Brain microvascular endothelial cell (primary cell): ENCODE measurements around the gene FAM20C.

ENCODE experiments used
- DNase-seq: peaks from one replicate; pipeline ENCODE4 v3.0.0-alpha.2; 2020
- H3K27ac ChIP-seq: fragments of 250-450 bp; sonication (Bioruptor Pico); 2 replicates; pipeline ENCODE4 v1.5.1; 2020; ENCODE audit warnings: mild to moderate bottlenecking, moderate library complexity
- H3K27me3 ChIP-seq: fragments of 250-450 bp; sonication (Bioruptor Pico); replicated peaks from 2 replicates; pipeline ENCODE4 v1.5.1; 2020; ENCODE audit warnings: mild to moderate bottlenecking
- H3K36me3 ChIP-seq: fragments of 250-450 bp; sonication (Bioruptor Pico); replicated peaks from 2 replicates; pipeline ENCODE4 v1.5.1; 2020; ENCODE audit warnings: mild to moderate bottlenecking
- H3K4me3 ChIP-seq: 2 replicates; pipeline ENCODE4 v1.5.1; 2011; ENCODE audit warnings: low read depth, mild to moderate bottlenecking, control low read depth, low read length, moderate library complexity
- CTCF ChIP-seq: IDR thresholded peaks from 2 replicates; pipeline ENCODE4 v1.5.1; 2011; ENCODE audit warnings: low read depth, mild to moderate bottlenecking, moderate library complexity, low read length, control low read depth, inconsistent platforms; ENCODE audit errors: missing control alignments
- in situ Hi-C: cut with HindIII; loops from 2 replicates; pipeline ENCODE4 v1.10.0; 2017; ENCODE audit warnings: low sequenced_read_pairs, low pct_ligation_motif_present

The FAM20C gene

GRCh38 chr7:214410-215212, 22.2 kb downstream of the FAM20C start:
- in situ Hi-C loops: no loop called here
- Histone ChIP-seq H3K27me3 (no peaks in the 10 kb centered on the region), H3K36me3 (peaks cover 39% of the 10 kb centered on the region), H3K4me3 (no peak overlapping the region), H3K27ac (no peak overlapping the region)
- peak; percentile 48 for DNase-seq
- TF ChIP-seq CTCF: no peak

- Histone ChIP-seq H3K27me3 (no peaks in the 10 kb centered on the region), H3K27ac (no peak overlapping the region), H3K4me3 (no peak overlapping the region), H3K36me3 (peaks cover 47% of the 10 kb centered on the region)
- no peak for DNase-seq
- in situ Hi-C loops: no loop called here
- TF ChIP-seq CTCF: no peak
Measured at GRCh38 chr7:216360-217300, 24.3 kb downstream of the FAM20C start.

- Histone ChIP-seq H3K27me3 (no peaks in the 10 kb centered on the region), H3K36me3 (peaks cover 36% of the 10 kb centered on the region), H3K27ac (no peak overlapping the region), H3K4me3 (no peak overlapping the region)
- no peak for DNase-seq
- in situ Hi-C loops: no loop called here
- TF ChIP-seq CTCF: no peak
Measured at GRCh38 chr7:217781-218180, 25.4 kb downstream of the FAM20C start.

GRCh38 chr7:218316-218715, 25.9 kb downstream of the FAM20C start:
- TF ChIP-seq CTCF: no peak
- in situ Hi-C loops: no loop called here
- H3K27me3 ChIP-seq: no peaks in the 10 kb centered on the region
- H3K27ac ChIP-seq: no peak overlapping the region
- H3K4me3 ChIP-seq: no peak overlapping the region
- DNase-seq: no peak
- H3K36me3 ChIP-seq: peaks cover 33% of the 10 kb centered on the region

GRCh38 chr7:218896-219580, 26.7 kb downstream of the FAM20C start:
- H3K4me3 ChIP-seq: no peak overlapping the region
- no peak for DNase-seq
- no peak overlapping the region for H3K27ac ChIP-seq
- in situ Hi-C loops: no loop called here
- no peaks in the 10 kb centered on the region for H3K27me3 ChIP-seq
- TF ChIP-seq CTCF: no peak
- H3K36me3 ChIP-seq: peaks cover 30% of the 10 kb centered on the region
